ENCODE measurements around the gene RHBDF1. TPM values are rescaled to one million over a fixed set of nuclear protein-coding genes. Genes with fewer than 3 reads are reported as not detected.
A peak's percentile ranks its signal among the peaks of the same experiment; 100 is the strongest.

RHBDF1 gene
- total RNA-seq, 1 donor from 2014 or later: 50.6 TPM

- DNase-seq (ENCODE audit: low spot score): peak; percentile 62
These were observed 3.4 kb upstream of the RHBDF1 start for GRCh38 chr16:75580-76501.

- no peak for DNase-seq (ENCODE audit: low spot score)
These were observed 2.4 kb upstream of the RHBDF1 start for GRCh38 chr16:74747-75334.

- no peak for DNase-seq (ENCODE audit: low spot score)
These were observed 1.8 kb upstream of the RHBDF1 start for GRCh38 chr16:74051-74746.

- peak; percentile 67 for DNase-seq (ENCODE audit: low spot score)
These were observed 660 bp downstream of the RHBDF1 start for GRCh38 chr16:71540-72401.

- no peak for DNase-seq (ENCODE audit: low spot score)
These were observed 1.3 kb downstream of the RHBDF1 start for GRCh38 chr16:71210-71539.

- DNase-seq (ENCODE audit: low spot score): no peak
These were observed 3.2 kb downstream of the RHBDF1 start for GRCh38 chr16:69181-69580.

- DNase-seq (ENCODE audit: low spot score): no peak
These were observed 4.3 kb downstream of the RHBDF1 start for GRCh38 chr16:67884-68789.

- DNase-seq (ENCODE audit: low spot score): no peak
These were observed 5.1 kb downstream of the RHBDF1 start for GRCh38 chr16:67183-67791.

GRCh38 chr16:66309-67182 lies 5.9 kb downstream of the RHBDF1 start:
- no peak for DNase-seq (ENCODE audit: low spot score)

- peak; percentile 80 for DNase-seq (ENCODE audit: low spot score)
These were observed 6.7 kb downstream of the RHBDF1 start for GRCh38 chr16:65745-66144.

- no peak for DNase-seq (ENCODE audit: low spot score)
These were observed 7.5 kb downstream of the RHBDF1 start for GRCh38 chr16:64914-65255.

GRCh38 chr16:63998-64913 lies 8.2 kb downstream of the RHBDF1 start:
- no peak for DNase-seq (ENCODE audit: low spot score)

- no peak for DNase-seq (ENCODE audit: low spot score)
These were observed 9.0 kb downstream of the RHBDF1 start for GRCh38 chr16:63466-63865.

- DNase-seq (ENCODE audit: low spot score): no peak
These were observed 9.5 kb downstream of the RHBDF1 start for GRCh38 chr16:62968-63391.

GRCh38 chr16:62283-62967 lies 10.0 kb downstream of the RHBDF1 start:
- no peak for DNase-seq (ENCODE audit: low spot score)

- DNase-seq (ENCODE audit: low spot score): no peak
These were observed 10.6 kb downstream of the RHBDF1 start for GRCh38 chr16:61879-62281.

All from mucosa of gallbladder (tissue), 1 donor.